ENCODE measurements around the gene ARF6. TPM values are rescaled to one million over a fixed set of nuclear protein-coding genes. Genes with fewer than 3 reads are reported as not detected.
A peak's percentile ranks its signal among the peaks of the same experiment; 100 is the strongest.

ARF6 gene
- total and polyA plus RNA-seq, 4 experiments from 2014 or later, result 116 to 164 (median 140) TPM

DNA sequence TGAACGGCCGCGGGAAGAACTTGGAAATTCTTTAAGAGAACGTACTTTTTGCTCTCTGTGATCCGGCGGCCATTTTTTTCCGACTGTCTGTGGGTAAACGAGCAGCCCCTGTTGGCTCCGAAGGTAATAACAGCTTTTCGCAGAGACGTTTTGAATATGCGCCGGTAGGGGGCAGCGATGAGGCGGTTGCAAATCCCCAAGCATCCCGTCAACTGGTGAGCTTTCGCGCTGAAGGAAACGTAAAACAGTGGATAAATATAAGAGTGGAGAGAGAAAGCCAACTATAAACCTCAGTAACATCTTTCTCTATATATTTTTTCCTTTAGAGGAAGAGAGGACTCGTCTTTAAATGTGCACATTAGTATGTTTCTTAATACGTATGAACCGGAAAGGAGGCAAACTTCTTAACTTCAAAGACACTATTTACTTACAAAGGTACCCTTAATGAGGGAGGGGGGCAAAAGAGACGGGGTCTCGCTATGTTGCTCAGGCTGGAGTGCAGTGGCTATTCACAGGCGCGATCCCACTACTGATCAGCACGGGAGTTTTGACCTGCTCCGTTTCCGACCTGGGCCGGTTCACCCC, 30.7 kb upstream of the ARF6 start:
- Histone ChIP-seq H3K4me3 (ENCODE audit: low read length in 2 of 2) (peak overlapping the region; percentile 61 to 76), H3K4me1 (ENCODE audit: insufficient read depth, low read length) (peaks cover 38% of the 10 kb centered on the region), H3K36me3 (ENCODE audit: insufficient read depth, low read length) (no peaks in the 10 kb centered on the region), H3K9me3 (ENCODE audit: control insufficient read depth in 1 of 2, low read length in 2 of 2) (no peaks in the 10 kb centered on the region), H3K27ac (ENCODE audit: low read depth, low read length) (peak overlapping the region; percentile 97), H3K27me3 (ENCODE audit: insufficient read depth, low read length) (no peaks in the 10 kb centered on the region)
- Mint-ChIP-seq H3K4me1 (peaks cover 0 to 11% (median 6%) of the 10 kb centered on the region in 4 donors), H3K36me3 (peaks cover 0 to 18% of the 10 kb centered on the region in 2 donors), H3K4me3 (no peak overlapping the region), H3K27me3 (peaks cover 3 to 8% of the 10 kb centered on the region in 2 donors), H3K9me3 (peaks cover 0 to 11% (median 1%) of the 10 kb centered on the region in 8 donors), H3K27ac (no peak overlapping the region)
- intact Hi-C loops (cut with micrococcal nuclease), result loop anchor here (1.0 to 5.0 kb wide), 10 partner anchors 9 to 1985 kb away; partner anchors contain the start of genes DMAC2L, L2HGDH, SOS2 and VCPKMT
- CTCF ChIA-PET (ENCODE audit: partially characterized antibody), result interaction anchor here (0.6 to 10.4 kb wide), 51 partner anchors 9 to 923 kb away, joined by 3 to 277 read pairs (median 5); partner anchors contain the start of genes ARF6, DNAAF2, KLHDC2 and MGAT2
- POLR2A ChIA-PET (ENCODE audit: partially characterized antibody), result interaction anchor here (0.6 to 12.2 kb wide), 61 partner anchors 9 to 670 kb away, joined by 3 to 321 read pairs (median 5); partner anchors contain the start of genes ARF6, DMAC2L, DNAAF2 and KLHDC1
- DNase-seq, result peak; percentile 85 to 91 (median 88)

DNA sequence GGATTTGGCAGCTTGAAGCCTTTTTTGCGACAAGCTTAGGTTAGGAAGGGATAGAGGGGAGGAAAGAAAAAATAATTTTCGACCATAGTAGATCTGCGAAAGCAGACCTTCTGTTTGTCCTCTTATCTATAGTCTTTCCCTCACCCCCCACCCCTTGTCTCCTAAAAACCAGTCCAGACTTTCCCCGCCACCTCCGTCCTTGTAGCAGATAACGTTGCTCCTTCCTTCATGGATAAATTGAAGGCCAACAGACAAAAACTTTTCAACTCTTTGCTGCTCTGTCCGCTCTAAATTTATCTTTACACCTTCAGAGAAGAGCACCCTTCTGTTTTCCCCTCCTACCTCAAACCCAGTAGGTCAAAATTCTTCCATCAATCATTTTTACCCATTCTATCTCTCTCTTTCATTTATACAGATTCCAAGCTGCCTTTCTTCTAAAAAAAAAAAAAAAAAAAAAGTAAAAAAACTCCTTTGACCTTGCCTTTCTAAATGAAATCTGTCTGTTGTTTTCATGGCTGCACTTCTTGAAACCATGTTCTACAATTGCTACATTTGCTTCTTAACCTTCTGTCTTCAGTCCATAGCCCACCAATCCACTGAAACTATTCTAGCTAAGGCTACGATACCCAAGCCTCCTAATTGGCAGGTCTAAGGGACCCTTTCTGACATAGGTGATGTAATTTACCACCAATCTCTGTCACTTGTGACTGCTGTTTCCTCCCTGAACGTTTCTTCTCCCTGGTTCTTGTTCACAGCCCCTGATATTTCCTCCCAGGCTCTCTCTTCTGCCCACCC, 29.2 kb upstream of the ARF6 start:
- POLR2A ChIA-PET (ENCODE audit: partially characterized antibody), result interaction anchor here (0.5 to 12.2 kb wide), 33 partner anchors 9 to 499 kb away, joined by 3 to 321 read pairs (median 28); partner anchors contain the start of genes ARF6, DMAC2L, DNAAF2 and KLHDC2
- peaks cover 3 to 8% of the 10 kb centered on the region in 2 donors for H3K27me3 Mint-ChIP-seq
- intact Hi-C loops (cut with micrococcal nuclease), result loop anchor here (1.0 to 5.0 kb wide), 4 partner anchors 16 to 1984 kb away; partner anchors contain the start of gene SOS2

DNA sequence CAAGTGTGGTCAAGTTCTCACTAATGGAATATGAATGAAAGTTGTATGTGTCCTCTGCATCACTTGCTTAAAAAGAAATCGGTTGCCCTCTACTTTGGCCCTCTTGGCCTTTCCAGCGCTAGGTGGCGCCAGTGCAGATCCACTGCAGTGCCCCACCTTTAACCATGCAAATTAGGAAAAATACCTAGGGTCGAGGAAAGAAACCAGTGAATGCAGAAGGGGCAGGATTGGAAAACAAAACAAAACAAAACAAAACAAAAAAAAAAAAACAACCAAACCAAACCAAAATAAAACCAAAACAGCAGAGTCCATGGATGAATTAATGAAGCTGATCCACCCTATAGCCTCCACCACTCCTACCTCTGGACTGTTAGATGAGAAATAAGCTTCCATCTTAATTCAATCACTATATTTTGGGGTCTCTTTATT, 27.4 kb upstream of the ARF6 start:
- peaks cover 3 to 8% of the 10 kb centered on the region in 2 donors for H3K27me3 Mint-ChIP-seq
- Histone ChIP-seq H3K4me3 (ENCODE audit: low read length in 2 of 2) (no peak overlapping the region), H3K9me3 (ENCODE audit: control insufficient read depth in 1 of 2, low read length in 2 of 2) (no peaks in the 10 kb centered on the region), H3K27ac (ENCODE audit: low read depth, low read length) (peak overlapping the region; percentile 10), H3K4me1 (ENCODE audit: insufficient read depth, low read length) (peaks cover 53% of the 10 kb centered on the region), H3K27me3 (ENCODE audit: insufficient read depth, low read length) (no peaks in the 10 kb centered on the region), H3K36me3 (ENCODE audit: insufficient read depth, low read length) (no peaks in the 10 kb centered on the region)
- peaks cover 14 to 25% (median 20%) of the 10 kb centered on the region in 4 donors for H3K4me1 Mint-ChIP-seq
- no peak overlapping the region for H3K27ac Mint-ChIP-seq
- ChIA-PET POLR2A (ENCODE audit: partially characterized antibody) (interaction anchor here (0.5 to 12.2 kb wide), 20 partner anchors 13 to 366 kb away, joined by 3 to 321 read pairs (median 17); partner anchors contain the start of genes ARF6, DNAAF2, NEMF and SOS2), CTCF (ENCODE audit: partially characterized antibody) (interaction anchor here (0.6 to 10.4 kb wide), 40 partner anchors 11 to 666 kb away, joined by 3 to 277 read pairs (median 5); partner anchors contain the start of genes ARF6, KLHDC2, MAP4K5 and NEMF)
- DNase-seq, result peak; percentile 60 to 70 (median 65)
- intact Hi-C loops (cut with micrococcal nuclease), result loop anchor here (1.0 kb wide), 1 partner anchor 240 kb away; no protein-coding TSS in a partner anchor
- H3K9me3 Mint-ChIP-seq, result peaks cover 0 to 11% (median 1%) of the 10 kb centered on the region in 8 donors
- no peak overlapping the region for H3K4me3 Mint-ChIP-seq
- H3K36me3 Mint-ChIP-seq, result peaks cover 0 to 20% of the 10 kb centered on the region in 2 donors

More for the DNA sequence above, 29.2 kb upstream of the ARF6 start:
- Mint-ChIP-seq H3K4me3 (no peak overlapping the region), H3K4me1 (peaks cover 11 to 21% (median 14%) of the 10 kb centered on the region in 4 donors), H3K27ac (no peak overlapping the region), H3K36me3 (peaks cover 0 to 20% of the 10 kb centered on the region in 2 donors), H3K9me3 (peaks cover 0 to 11% (median 1%) of the 10 kb centered on the region in 8 donors)
- Histone ChIP-seq H3K27ac (ENCODE audit: low read depth, low read length) (peak overlapping the region; percentile 97), H3K4me3 (ENCODE audit: low read length in 2 of 2) (peak overlapping the region; percentile 76 to 97), H3K27me3 (ENCODE audit: insufficient read depth, low read length) (no peaks in the 10 kb centered on the region), H3K36me3 (ENCODE audit: insufficient read depth, low read length) (no peaks in the 10 kb centered on the region), H3K4me1 (ENCODE audit: insufficient read depth, low read length) (peaks cover 48% of the 10 kb centered on the region), H3K9me3 (ENCODE audit: control insufficient read depth in 1 of 2, low read length in 2 of 2) (no peaks in the 10 kb centered on the region)
- peak in 3 of 5 donors; percentile 21 to 27 (median 25) for DNase-seq
- CTCF ChIA-PET (ENCODE audit: partially characterized antibody), result interaction anchor here (0.9 to 10.4 kb wide), 30 partner anchors 12 to 253 kb away, joined by 3 to 277 read pairs (median 19); partner anchors contain the start of genes ARF6, DNAAF2, NEMF and VCPKMT

DNA sequence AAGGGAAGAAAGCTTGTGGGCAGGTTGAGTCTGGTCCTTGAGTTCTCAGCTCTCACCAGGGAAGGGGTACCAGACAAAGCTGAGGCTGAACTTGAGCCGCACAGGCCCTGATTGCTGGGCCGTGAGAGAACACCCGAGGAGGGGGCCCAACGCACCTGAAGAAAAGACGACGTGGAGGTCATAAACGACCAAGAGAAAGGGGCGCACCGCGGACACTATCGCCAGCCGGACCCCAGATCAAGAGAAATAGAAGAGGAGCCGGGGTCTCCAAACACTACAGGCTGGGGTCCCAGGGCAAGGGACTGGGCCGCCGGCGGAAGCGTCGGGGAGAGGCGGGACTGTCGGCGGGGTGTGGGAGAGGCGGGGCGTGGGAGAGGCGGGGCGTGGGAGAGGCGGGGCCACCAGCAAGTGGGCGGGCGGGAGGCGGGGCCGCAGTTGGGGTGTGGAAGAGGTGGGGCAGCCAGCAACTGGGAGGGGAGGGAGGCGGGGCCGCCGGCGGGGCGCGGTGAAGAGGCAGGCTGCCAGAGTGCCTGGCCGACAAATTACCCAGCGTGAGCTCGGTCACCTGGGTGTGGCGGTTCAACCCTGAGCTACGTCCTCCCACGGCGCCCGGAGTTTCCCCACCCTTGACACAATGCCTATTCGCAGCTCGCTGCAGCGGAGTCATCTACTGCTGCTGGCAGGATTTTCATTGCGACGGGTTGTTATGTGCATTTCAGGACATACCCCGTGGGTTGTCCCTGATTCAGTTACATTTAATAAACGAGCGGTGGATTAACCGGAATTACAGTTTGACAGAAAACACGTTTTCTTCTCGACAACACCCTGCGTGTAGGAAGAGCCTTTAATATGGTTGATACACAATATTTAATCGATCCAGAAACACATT, 24.8 kb upstream of the ARF6 start:
- Histone ChIP-seq H3K27me3 (ENCODE audit: insufficient read depth, low read length) (no peaks in the 10 kb centered on the region), H3K4me3 (ENCODE audit: low read length in 2 of 2) (peak overlapping the region; percentile 47 to 54), H3K27ac (ENCODE audit: low read depth, low read length) (peak overlapping the region; percentile 92), H3K9me3 (ENCODE audit: control insufficient read depth in 1 of 2, low read length in 2 of 2) (no peaks in the 10 kb centered on the region), H3K36me3 (ENCODE audit: insufficient read depth, low read length) (no peaks in the 10 kb centered on the region), H3K4me1 (ENCODE audit: insufficient read depth, low read length) (peaks cover 45% of the 10 kb centered on the region)
- CTCF ChIA-PET (ENCODE audit: partially characterized antibody), result interaction anchor here (0.8 to 10.4 kb wide), 19 partner anchors 8 to 244 kb away, joined by 3 to 277 read pairs (median 7); partner anchors contain the start of genes ARF6 and NEMF
- intact Hi-C loops (cut with micrococcal nuclease), result loop anchor here (1.0 kb wide), 6 partner anchors 11 to 194 kb away; no protein-coding TSS in a partner anchor
- Mint-ChIP-seq H3K27ac (peak overlapping the region; percentile 88 to 99 (median 98)), H3K36me3 (peaks cover 0 to 4% of the 10 kb centered on the region in 2 donors), H3K9me3 (no peaks in the 10 kb centered on the region), H3K4me1 (peaks cover 12 to 21% (median 14%) of the 10 kb centered on the region in 4 donors), H3K27me3 (no peaks in the 10 kb centered on the region), H3K4me3 (peak overlapping the region; percentile 88 to 96 (median 92))
- POLR2A ChIA-PET (ENCODE audit: partially characterized antibody), result interaction anchor here (0.8 to 12.2 kb wide), 36 partner anchors 9 to 363 kb away, joined by 3 to 321 read pairs (median 6); partner anchors contain the start of genes ARF6, DNAAF2, KLHDC2 and MGAT2
- DNase-seq, result peak; percentile 92 to 98 (median 96)

DNA sequence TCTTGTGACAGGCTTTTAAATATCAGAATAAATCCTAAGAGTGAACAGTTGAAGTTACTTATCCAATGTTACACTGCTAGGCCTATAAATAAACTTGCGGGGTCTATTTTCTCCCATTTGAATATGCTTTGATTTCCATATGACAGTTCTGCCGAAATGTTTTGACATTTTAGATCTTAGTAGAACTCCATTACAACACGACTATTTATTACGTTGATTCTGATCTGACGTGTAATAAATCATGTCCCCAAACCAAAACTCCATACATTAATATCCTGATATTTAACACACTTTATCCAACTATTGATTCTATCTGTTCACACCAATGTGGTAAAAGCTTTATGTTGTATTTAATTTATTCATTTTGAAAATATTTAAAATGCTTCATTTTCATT, 24.2 kb upstream of the ARF6 start:
- Mint-ChIP-seq H3K4me1 (peaks cover 12 to 21% (median 14%) of the 10 kb centered on the region in 4 donors), H3K9me3 (no peaks in the 10 kb centered on the region), H3K27ac (peak overlapping the region; percentile 88 to 99 (median 98)), H3K36me3 (peaks cover 0 to 2% of the 10 kb centered on the region in 2 donors), H3K27me3 (no peaks in the 10 kb centered on the region), H3K4me3 (peak overlapping the region; percentile 88 to 96 (median 92))
- POLR2A ChIA-PET (ENCODE audit: partially characterized antibody), result interaction anchor here (0.7 to 12.2 kb wide), 29 partner anchors 9 to 282 kb away, joined by 3 to 321 read pairs (median 8); partner anchors contain the start of genes ARF6, DNAAF2, NEMF and RPS29
- peaks cover 39% of the 10 kb centered on the region for H3K4me1 ChIP-seq (ENCODE audit: insufficient read depth, low read length)
- H3K27ac ChIP-seq (ENCODE audit: low read depth, low read length), result peak overlapping the region; percentile 65
- H3K36me3 ChIP-seq (ENCODE audit: insufficient read depth, low read length), result no peaks in the 10 kb centered on the region
- H3K4me3 ChIP-seq (ENCODE audit: low read length in 2 of 2), result peak overlapping the region; percentile 15 to 28
- CTCF ChIA-PET (ENCODE audit: partially characterized antibody), result interaction anchor here (0.9 to 10.4 kb wide), 14 partner anchors 8 to 244 kb away, joined by 3 to 277 read pairs (median 7); partner anchors contain the start of genes ARF6 and NEMF
- intact Hi-C loops (cut with micrococcal nuclease), result loop anchor here (1.0 kb wide), 6 partner anchors 11 to 194 kb away; no protein-coding TSS in a partner anchor
- no peaks in the 10 kb centered on the region for H3K27me3 ChIP-seq (ENCODE audit: insufficient read depth, low read length)
- H3K9me3 ChIP-seq (ENCODE audit: control insufficient read depth in 1 of 2, low read length in 2 of 2), result no peaks in the 10 kb centered on the region
- no peak for DNase-seq
